GM12801 (cell line): Measurements from ENCODE around the gene SPG7.

Experiments
- TF ChIP-seq, protein P1 (sequence below): IDR thresholded peaks from one replicate; pipeline ENCODE4 v1.5.1; 2011; ENCODE audit warnings: control low read depth; ENCODE audit not compliant: insufficient read length; ENCODE audit errors: extremely low read depth

Gene SPG7

DNA sequence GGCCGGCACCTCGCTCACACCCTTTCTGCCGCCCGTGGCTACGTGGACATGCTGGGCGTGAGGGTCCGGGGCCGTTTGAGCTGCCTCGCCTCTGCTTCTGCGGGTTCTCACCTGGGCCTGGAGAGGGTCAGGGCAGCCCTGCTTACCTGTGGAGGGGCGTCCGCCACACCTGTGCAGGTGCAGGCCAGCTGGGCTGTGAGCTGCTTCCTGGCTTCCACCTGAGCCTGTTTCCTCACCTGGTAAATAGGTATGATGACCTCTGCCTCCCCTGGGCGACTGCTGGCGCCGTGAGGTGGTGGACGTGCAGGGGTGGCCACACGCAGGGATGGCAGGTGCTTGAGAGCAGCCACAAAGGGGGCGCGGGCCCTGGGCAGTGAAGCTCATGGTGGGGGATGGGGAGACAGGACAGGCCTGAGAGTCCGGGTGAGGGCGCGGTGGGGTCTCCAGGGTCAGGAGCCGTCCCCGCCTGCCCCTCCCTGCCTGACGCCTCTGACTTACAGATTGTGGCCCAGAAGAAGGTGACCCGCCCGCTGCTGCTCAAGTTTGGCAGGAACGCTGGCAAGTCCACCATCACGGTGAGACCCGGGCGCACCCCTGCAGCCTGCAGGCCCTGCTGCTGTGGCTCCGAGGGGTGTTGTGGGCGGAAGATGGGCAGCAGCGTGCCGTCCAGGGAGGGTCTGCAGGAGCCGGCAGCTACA, 75.1 kb downstream of the SPG7 start:
- TF ChIP-seq, protein P1, sequence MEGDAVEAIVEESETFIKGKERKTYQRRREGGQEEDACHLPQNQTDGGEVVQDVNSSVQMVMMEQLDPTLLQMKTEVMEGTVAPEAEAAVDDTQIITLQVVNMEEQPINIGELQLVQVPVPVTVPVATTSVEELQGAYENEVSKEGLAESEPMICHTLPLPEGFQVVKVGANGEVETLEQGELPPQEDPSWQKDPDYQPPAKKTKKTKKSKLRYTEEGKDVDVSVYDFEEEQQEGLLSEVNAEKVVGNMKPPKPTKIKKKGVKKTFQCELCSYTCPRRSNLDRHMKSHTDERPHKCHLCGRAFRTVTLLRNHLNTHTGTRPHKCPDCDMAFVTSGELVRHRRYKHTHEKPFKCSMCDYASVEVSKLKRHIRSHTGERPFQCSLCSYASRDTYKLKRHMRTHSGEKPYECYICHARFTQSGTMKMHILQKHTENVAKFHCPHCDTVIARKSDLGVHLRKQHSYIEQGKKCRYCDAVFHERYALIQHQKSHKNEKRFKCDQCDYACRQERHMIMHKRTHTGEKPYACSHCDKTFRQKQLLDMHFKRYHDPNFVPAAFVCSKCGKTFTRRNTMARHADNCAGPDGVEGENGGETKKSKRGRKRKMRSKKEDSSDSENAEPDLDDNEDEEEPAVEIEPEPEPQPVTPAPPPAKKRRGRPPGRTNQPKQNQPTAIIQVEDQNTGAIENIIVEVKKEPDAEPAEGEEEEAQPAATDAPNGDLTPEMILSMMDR, result no peak

GRCh38 chr16:89583895-89584644, 75.9 kb downstream of the SPG7 start:
- TF ChIP-seq, protein P1, result no peak

DNA sequence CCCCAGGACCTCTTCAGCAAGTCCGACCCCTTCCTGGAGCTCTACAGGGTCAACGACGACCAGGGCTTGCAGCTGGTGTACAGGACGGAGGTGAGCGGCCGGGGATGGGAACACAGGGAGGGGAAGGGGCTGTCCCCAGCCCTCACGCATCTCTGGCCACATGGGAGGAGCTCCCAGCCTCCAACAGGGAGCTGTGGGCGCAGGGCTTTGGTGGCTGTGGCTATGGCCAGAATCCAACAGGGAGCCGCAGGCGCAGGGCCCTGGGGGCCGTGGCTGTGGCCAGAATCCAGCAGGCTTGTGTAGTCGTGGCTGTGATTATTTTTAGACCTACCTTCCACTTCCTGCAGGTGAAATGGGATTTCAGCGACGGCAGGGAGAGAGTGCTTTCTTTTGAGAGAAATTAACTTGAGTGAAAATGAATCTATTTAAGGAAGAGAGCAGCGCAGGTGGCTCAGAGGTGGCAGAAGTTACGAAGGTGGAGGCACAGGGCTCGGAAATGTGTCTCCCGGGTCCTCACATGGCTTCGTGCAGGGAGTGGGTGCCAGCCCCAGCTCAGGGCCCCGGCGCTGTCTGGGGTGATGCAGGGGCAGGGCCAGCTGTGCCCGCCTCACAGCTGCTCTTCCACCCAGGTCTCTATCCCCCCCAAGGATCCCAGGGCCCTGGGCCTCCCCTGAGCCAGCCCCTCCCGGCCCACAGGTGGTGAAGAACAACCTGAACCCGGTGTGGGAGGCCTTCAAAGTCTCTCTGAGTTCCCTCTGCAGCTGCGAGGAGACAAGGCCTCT, 76.8 kb downstream of the SPG7 start:
- TF ChIP-seq, protein P1, result no peak

GRCh38 chr16:89586218-89586617, 78.0 kb downstream of the SPG7 start:
- TF ChIP-seq, protein P1, result no peak

DNA sequence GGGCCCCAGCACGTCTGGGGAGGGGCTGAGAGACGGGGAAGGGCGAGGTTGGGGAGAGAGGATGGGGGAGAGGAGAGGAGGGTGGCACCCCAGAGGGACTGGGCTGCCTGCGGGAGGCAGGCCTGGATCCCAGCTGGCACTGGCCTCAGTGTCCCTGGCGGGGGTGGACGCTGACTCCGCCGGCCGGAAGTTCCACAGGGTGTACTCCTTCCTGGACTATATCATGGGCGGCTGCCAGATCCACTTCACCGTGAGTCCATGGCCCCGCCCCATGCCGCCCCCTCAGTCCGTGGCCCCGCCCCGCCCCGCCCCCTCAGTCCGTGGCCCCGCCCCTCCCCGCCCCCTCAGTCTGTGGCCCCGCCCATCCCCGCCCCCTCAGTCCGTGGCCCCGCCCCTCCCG, 78.7 kb downstream of the SPG7 start:
- TF ChIP-seq, protein P1, result no peak

DNA sequence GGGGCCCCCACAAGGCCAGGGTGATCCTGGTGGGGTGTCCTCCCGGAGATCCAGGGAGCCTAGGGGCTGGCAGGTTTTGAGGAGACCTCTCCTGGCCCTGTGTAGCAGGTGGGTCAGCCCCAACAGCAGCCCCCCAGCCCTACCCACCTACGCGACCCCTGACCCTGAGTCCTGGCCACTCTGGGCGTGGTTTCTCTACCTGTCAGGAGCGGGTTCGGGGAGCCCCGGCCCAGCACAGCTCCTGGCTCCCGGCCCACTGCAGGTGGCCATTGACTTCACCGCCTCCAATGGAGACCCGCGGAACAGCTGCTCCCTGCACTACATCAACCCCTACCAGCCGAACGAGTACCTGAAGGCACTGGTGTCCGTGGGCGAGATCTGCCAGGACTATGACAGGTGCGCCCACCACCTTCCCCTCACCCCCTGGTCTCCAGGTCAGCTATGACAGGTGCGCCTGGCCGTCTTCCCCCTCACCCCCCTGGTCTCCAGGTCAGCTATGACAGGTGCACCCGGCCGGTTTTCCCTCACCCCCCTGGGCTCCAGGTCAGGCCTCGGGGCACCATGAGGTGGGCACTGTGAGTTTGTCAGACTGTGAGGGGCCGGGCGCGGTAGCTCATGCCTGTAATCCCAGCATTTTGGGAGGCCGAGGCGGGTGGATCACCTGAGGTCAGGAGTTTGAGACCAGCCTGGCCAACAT, 80.4 kb downstream of the SPG7 start:
- TF ChIP-seq, protein P1, result no peak
